OCI-LY3 (cell line): ENCODE measurements around the gene METTL27.

Experiments
- CTCF ChIP-seq: fragments of 200-600, 300-600 bp; sonication (generic); IDR thresholded peaks from 2 replicates; pipeline ENCODE4 v1.5.1; 2014; ENCODE audit warnings: antibody characterized with exemption, low read length, low read depth
- EZH2phosphoT487 ChIP-seq: fragments of 200-600 bp; shearing (Covaris generic); IDR thresholded peaks from 2 replicates; pipeline ENCODE4 v1.6.1; 2018; ENCODE audit warnings: antibody characterized with exemption, mixed run types, low read depth

DNA sequence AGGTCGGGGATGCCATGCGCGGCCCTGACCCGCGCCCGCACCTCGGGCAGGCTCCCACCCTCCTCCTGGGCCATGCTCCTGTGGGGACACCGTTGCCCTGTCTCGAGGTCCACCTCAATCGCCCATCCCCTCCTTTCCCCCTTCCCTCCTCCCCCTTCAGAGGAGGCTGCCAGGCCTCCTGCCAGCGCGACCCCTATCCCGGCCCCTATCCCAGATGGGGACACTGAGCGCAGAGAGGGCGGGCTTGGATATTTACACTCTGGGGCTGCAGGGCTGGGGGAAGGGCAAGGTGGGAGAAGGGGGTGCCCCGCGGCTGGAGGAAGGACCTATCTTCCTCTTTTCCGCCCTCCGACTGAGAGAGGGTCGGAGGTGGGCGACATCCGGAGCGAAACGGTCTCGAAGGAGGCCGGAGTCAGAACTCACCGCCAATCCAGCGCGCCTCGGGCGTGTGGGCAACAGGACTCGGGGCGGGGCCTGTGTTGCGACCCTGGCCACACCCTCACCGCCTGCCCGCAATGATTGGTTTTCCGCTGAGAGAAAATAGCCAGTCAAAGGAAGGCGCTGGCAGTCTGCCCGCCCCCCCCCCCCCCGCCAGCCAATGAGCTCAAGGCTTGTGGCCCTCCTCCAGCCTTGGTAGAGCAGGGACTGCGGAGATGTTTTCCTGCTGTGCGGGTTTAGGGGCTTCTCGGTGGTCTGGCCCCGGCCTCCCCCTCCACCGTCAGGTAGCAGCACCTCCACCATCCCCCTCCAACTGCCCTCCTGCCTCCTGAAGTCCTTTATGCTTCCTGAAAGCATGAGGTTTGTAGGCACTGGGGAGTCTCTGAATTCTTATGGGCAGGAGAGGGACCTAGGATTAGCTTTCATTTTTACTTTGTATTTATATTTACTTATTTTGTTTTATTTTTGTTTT, at the start of gene METTL27:
- TF ChIP-seq CTCF (no peak), EZH2phosphoT487 (no peak)
